Trophoblast cell (in vitro differentiated cells and primary cell): Measurements from ENCODE around the gene GALNT18.

Experiments
- DNase-seq, 2 donors: peaks; one replicate each; pipeline ENCODE4 v3.0.0-alpha.2; 2016
- H2AFZ ChIP-seq: 2 replicates; pipeline ENCODE4 v1.6.1; 2013; ENCODE audit warnings: low read length, moderate library complexity, mild to moderate bottlenecking; ENCODE audit not compliant: insufficient read depth, poor library complexity
- H2AK5ac ChIP-seq: 2 replicates; pipeline ENCODE4 v1.6.1; 2013; ENCODE audit warnings: mild to moderate bottlenecking, low read length
- H2BK120ac ChIP-seq: 2 replicates; pipeline ENCODE4 v1.6.1; 2013; ENCODE audit warnings: low read length, mild to moderate bottlenecking, moderate library complexity; ENCODE audit not compliant: insufficient read depth, poor library complexity
- H2BK12ac ChIP-seq: 2 replicates; pipeline ENCODE4 v1.6.1; 2013; ENCODE audit warnings: mild to moderate bottlenecking, low read length, moderate library complexity
- H2BK5ac ChIP-seq: 2 replicates; pipeline ENCODE4 v1.6.1; 2013; ENCODE audit warnings: low read length, low read depth, moderate library complexity, mild to moderate bottlenecking; ENCODE audit not compliant: poor library complexity
- H3K14ac ChIP-seq: 2 replicates; pipeline ENCODE4 v1.6.1; 2013; ENCODE audit warnings: mild to moderate bottlenecking, low read length
- H3K18ac ChIP-seq: 2 replicates; pipeline ENCODE4 v1.6.1; 2013; ENCODE audit warnings: mild to moderate bottlenecking, low read length
- H3K23ac ChIP-seq: 2 replicates; pipeline ENCODE4 v1.6.1; 2013; ENCODE audit warnings: low read length
- H3K27ac ChIP-seq: 2 replicates; pipeline ENCODE4 v1.5.1; 2013; ENCODE audit warnings: low read depth, mild to moderate bottlenecking, inconsistent platforms, low read length, moderate library complexity
- H3K27me3 ChIP-seq: 2 replicates; pipeline ENCODE4 v1.6.1; 2013; ENCODE audit warnings: inconsistent platforms, mild to moderate bottlenecking, low read length, moderate library complexity; ENCODE audit not compliant: insufficient read depth
- H3K36me3 ChIP-seq, 2 experiments: 1 replicate in 1 of 2; 2 replicates in 1 of 2; pipeline ENCODE4 v1.6.1; 2013; ENCODE audit warnings: low read length in 2 of 2, mild to moderate bottlenecking in 2 of 2, moderate library complexity in 1 of 2; ENCODE audit not compliant: insufficient read depth in 2 of 2, control insufficient read depth in 1 of 2
- H3K4ac ChIP-seq: 2 replicates; pipeline ENCODE4 v1.6.1; 2013; ENCODE audit warnings: low read depth, mild to moderate bottlenecking, low read length, moderate library complexity
- H3K4me1 ChIP-seq, 2 experiments: 1 replicate in 1 of 2; 2 replicates in 1 of 2; pipeline ENCODE4 v1.6.1; 2013; ENCODE audit warnings: low read length in 2 of 2, mild to moderate bottlenecking in 2 of 2, moderate library complexity in 1 of 2; ENCODE audit not compliant: insufficient read depth in 2 of 2, control insufficient read depth in 1 of 2
- H3K4me2 ChIP-seq: 2 replicates; pipeline ENCODE4 v1.6.1; 2013; ENCODE audit warnings: inconsistent platforms, mild to moderate bottlenecking, low read length, moderate library complexity
- H3K4me3 ChIP-seq: 2 replicates; pipeline ENCODE4 v1.5.1; 2013; ENCODE audit warnings: mild to moderate bottlenecking, low read depth, low read length, inconsistent platforms
- H3K79me1 ChIP-seq: one replicate; pipeline ENCODE4 v1.6.1; 2013; ENCODE audit warnings: low read length
- H3K79me2 ChIP-seq: 2 replicates; pipeline ENCODE4 v1.6.1; 2013; ENCODE audit warnings: low read length, mild to moderate bottlenecking; ENCODE audit not compliant: control insufficient read depth, insufficient read depth, poor library complexity
- H3K9ac ChIP-seq: 2 replicates; pipeline ENCODE4 v1.6.1; 2013; ENCODE audit warnings: mild to moderate bottlenecking, low read length
- H3K9me3 ChIP-seq: 2 replicates; pipeline ENCODE4 v1.6.1; 2013; ENCODE audit warnings: low read depth, mild to moderate bottlenecking, control low read depth, inconsistent platforms, low read length; ENCODE audit not compliant: insufficient read depth
- H4K12ac ChIP-seq: 2 replicates; pipeline ENCODE4 v1.6.1; 2013; ENCODE audit warnings: low read depth, mild to moderate bottlenecking, low read length, moderate library complexity
- H4K8ac ChIP-seq: 2 replicates; pipeline ENCODE4 v1.6.1; 2013; ENCODE audit warnings: low read depth, mild to moderate bottlenecking, low read length, moderate library complexity
- H4K91ac ChIP-seq: one replicate; pipeline ENCODE4 v1.6.1; 2013; ENCODE audit warnings: low read depth, mild to moderate bottlenecking, low read length, moderate library complexity
- WGBS: extraction: QIAGEN DNeasy Blood & Tissue Kit; methylation state at CpG from one replicate; pipeline ENCODE4 v1.1.7; 2013; ENCODE audit warnings: missing lambda C conversion rate; ENCODE audit not compliant: insufficient read length, insufficient coverage; ENCODE audit errors: extremely low coverage; 5-methylcytosine and 5-hydroxymethylcytosine counted together

Gene GALNT18

GRCh38 chr11:11522591-11522990, 99.2 kb downstream of the GALNT18 start:
- Histone ChIP-seq H4K91ac (no peak overlapping the region), H4K12ac (no peak overlapping the region), H3K36me3 (peaks cover 0 to 1% of the 10 kb centered on the region in 2 experiments), H4K8ac (no peak overlapping the region), H3K79me2 (no peaks in the 10 kb centered on the region), H2BK12ac (no peak overlapping the region), H2BK120ac (no peak overlapping the region), H3K4me3 (no peak overlapping the region), H3K9ac (no peak overlapping the region), H3K23ac (no peak overlapping the region), H3K4ac (no peak overlapping the region), H2AK5ac (no peak overlapping the region), H3K14ac (no peak overlapping the region), H2BK5ac (no peak overlapping the region), H2AFZ (no peak overlapping the region), H3K27ac (no peak overlapping the region), H3K27me3 (no peaks in the 10 kb centered on the region), H3K79me1 (no peaks in the 10 kb centered on the region), H3K4me2 (no peak overlapping the region), H3K18ac (no peak overlapping the region), H3K9me3 (no peaks in the 10 kb centered on the region), H3K4me1 (no peaks in the 10 kb centered on the region)
- DNase-seq, result no peak
- no CpG with 5 or more reads among the region's 4 CpGs for WGBS

- no CpG with 5 or more reads among the region's 13 CpGs for WGBS
- H3K79me2 ChIP-seq, result no peaks in the 10 kb centered on the region
These were observed 100.4 kb downstream of the GALNT18 start for GRCh38 chr11:11521306-11522002.

DNA sequence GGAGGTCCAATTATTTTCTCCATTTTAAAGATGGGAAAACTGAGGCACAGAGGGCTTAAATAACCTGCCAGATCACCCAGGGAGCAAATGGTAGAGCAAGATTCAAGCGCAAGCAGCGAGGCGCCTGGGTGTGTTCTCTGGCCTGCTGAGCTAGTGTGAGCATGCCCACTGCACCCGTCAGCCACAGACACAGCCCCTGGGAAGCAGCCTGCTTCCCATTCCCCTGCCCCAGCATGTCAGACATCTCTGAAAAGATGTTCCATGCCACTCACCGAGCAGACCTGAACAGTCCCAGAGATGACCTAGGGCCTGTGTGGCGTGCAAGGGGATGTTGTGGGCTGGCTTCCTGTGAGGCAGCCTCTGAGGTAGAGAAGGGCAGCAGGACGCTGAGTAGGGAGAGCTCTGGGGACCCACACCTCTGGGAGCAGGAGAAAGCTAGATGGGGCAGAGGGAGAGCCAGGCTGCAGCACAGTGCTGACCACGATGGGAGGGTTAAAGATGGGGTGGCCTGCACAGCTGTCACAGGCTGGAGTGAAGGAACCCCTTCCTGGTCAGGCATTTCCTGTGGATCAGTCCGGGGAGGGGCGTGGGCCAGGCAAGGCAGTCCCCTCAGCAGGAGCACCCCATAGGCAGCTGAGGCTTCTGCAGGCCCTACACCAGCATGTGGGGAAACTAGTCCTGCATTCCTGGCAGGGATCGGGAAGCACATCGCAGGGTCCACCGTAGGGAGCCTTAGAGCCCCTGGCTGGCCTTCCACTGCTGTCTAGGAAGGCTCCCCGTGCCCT, 101.4 kb downstream of the GALNT18 start:
- no peak overlapping the region for H3K18ac ChIP-seq
- no peak overlapping the region for H4K91ac ChIP-seq
- H2BK120ac ChIP-seq, result no peak overlapping the region
- H3K4me1 ChIP-seq, result no peaks in the 10 kb centered on the region
- H2BK5ac ChIP-seq, result no peak overlapping the region
- H3K14ac ChIP-seq, result no peak overlapping the region
- H3K4me3 ChIP-seq, result no peak overlapping the region
- no peaks in the 10 kb centered on the region for H3K79me1 ChIP-seq
- H2AFZ ChIP-seq, result no peak overlapping the region
- H2BK12ac ChIP-seq, result no peak overlapping the region
- H3K79me2 ChIP-seq, result no peaks in the 10 kb centered on the region
- no peak overlapping the region for H3K23ac ChIP-seq
- H3K36me3 ChIP-seq, result peaks cover 0 to 1% of the 10 kb centered on the region in 2 experiments
- no peak overlapping the region for H3K27ac ChIP-seq
- H3K9me3 ChIP-seq, result no peaks in the 10 kb centered on the region
- no peak overlapping the region for H4K12ac ChIP-seq
- DNase-seq, result no peak
- WGBS, result no CpG with 5 or more reads among the region's 14 CpGs
- H4K8ac ChIP-seq, result no peak overlapping the region
- no peak overlapping the region for H3K4me2 ChIP-seq
- H2AK5ac ChIP-seq, result no peak overlapping the region
- H3K27me3 ChIP-seq, result no peaks in the 10 kb centered on the region
- H3K4ac ChIP-seq, result no peak overlapping the region
- H3K9ac ChIP-seq, result no peak overlapping the region

More at GRCh38 chr11:11521306-11522002, 100.4 kb downstream of the GALNT18 start:
- Histone ChIP-seq H3K9ac (no peak overlapping the region), H3K4ac (no peak overlapping the region), H3K27me3 (no peaks in the 10 kb centered on the region), H4K91ac (no peak overlapping the region), H3K4me3 (no peak overlapping the region), H2BK120ac (no peak overlapping the region), H3K79me1 (no peaks in the 10 kb centered on the region), H3K4me1 (no peaks in the 10 kb centered on the region), H4K8ac (no peak overlapping the region), H2AK5ac (no peak overlapping the region), H3K14ac (no peak overlapping the region), H2BK5ac (no peak overlapping the region), H3K23ac (no peak overlapping the region), H3K18ac (no peak overlapping the region), H4K12ac (no peak overlapping the region), H2BK12ac (no peak overlapping the region), H3K27ac (no peak overlapping the region), H3K4me2 (no peak overlapping the region), H3K36me3 (peaks cover 0 to 1% of the 10 kb centered on the region in 2 experiments), H3K9me3 (no peaks in the 10 kb centered on the region), H2AFZ (no peak overlapping the region)
- no peak for DNase-seq

DNA sequence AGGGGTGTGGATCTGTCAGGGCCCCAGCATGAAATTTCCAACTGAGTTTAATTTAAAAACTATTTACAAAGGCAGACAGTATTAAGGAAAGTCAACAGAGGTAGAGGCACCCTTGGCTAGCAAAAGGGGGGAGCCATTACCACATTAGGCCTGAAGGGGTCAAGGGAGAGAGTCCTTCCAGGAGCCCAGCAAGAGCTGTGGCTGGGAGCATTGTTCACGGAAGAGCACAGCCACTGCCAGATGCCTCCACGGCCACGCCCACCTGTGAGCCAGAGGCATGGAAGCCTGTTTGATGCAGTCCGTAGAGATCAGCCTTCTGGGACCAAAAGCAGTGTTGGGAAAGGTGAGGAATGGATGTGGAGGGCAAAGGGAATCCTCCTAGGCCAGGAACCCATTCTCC, 102.6 kb downstream of the GALNT18 start:
- H3K18ac ChIP-seq, result no peak overlapping the region
- H4K12ac ChIP-seq, result no peak overlapping the region
- H3K14ac ChIP-seq, result no peak overlapping the region
- H2BK12ac ChIP-seq, result no peak overlapping the region
- no peak overlapping the region for H4K91ac ChIP-seq
- no peak overlapping the region for H3K27ac ChIP-seq
- no peak overlapping the region for H3K4me3 ChIP-seq
- no peaks in the 10 kb centered on the region for H3K79me1 ChIP-seq
- H3K36me3 ChIP-seq, result peaks cover 0 to 1% of the 10 kb centered on the region in 2 experiments
- H3K79me2 ChIP-seq, result no peaks in the 10 kb centered on the region
- DNase-seq, result peak in 1 of 2 donors; percentile 4
- WGBS, result no CpG with 5 or more reads among the region's 4 CpGs
- no peak overlapping the region for H3K9ac ChIP-seq
- no peak overlapping the region for H3K4ac ChIP-seq
- H3K23ac ChIP-seq, result no peak overlapping the region
- no peak overlapping the region for H2BK120ac ChIP-seq
- H3K9me3 ChIP-seq, result no peaks in the 10 kb centered on the region
- H3K27me3 ChIP-seq, result no peaks in the 10 kb centered on the region
- H3K4me2 ChIP-seq, result no peak overlapping the region
- H2AK5ac ChIP-seq, result no peak overlapping the region
- no peak overlapping the region for H4K8ac ChIP-seq
- no peak overlapping the region for H2AFZ ChIP-seq
- H2BK5ac ChIP-seq, result no peak overlapping the region
- H3K4me1 ChIP-seq, result no peaks in the 10 kb centered on the region
